ENCODE results near the gene AMD1.
"Not testable (repeated sequence)": the region's sequence is repeated elsewhere in the genome, so short reads cannot be mapped to it uniquely, and the experiment has no call there.

Gene AMD1

GRCh38 chr6:110873981-110874879 is at the start of gene AMD1:
TSS of gene AMD1 (plus strand) at chr6:110874785. CDS start at chr6:110875106, 321 bp downstream.
- in situ Hi-C loops (cut with HindIII; ENCODE audit: low sequenced_read_pairs): loop anchor here (10.0 kb wide), 1 partner anchor 59 kb away; the partner anchor contains the start of gene CDK19

GRCh38 chr6:110826236-110827129 is 48.1 kb upstream of the AMD1 start:
- in situ Hi-C loops (cut with HindIII; ENCODE audit: low sequenced_read_pairs): no loop called here

GRCh38 chr6:110828396-110828795 is 46.2 kb upstream of the AMD1 start:
- in situ Hi-C loops (cut with HindIII; ENCODE audit: low sequenced_read_pairs): no loop called here

GRCh38 chr6:110831405-110831804 is 43.2 kb upstream of the AMD1 start:
- in situ Hi-C loops (cut with HindIII; ENCODE audit: low sequenced_read_pairs): no loop called here

GRCh38 chr6:110833831-110834230 is 40.8 kb upstream of the AMD1 start:
- in situ Hi-C loops (cut with HindIII; ENCODE audit: low sequenced_read_pairs): no loop called here

- in situ Hi-C loops (cut with HindIII; ENCODE audit: low sequenced_read_pairs): not testable (repeated sequence)
Measured at GRCh38 chr6:110835751-110836150, 38.8 kb upstream of the AMD1 start.

- in situ Hi-C loops (cut with HindIII; ENCODE audit: low sequenced_read_pairs): no loop called here
Measured at GRCh38 chr6:110841266-110841665, 33.3 kb upstream of the AMD1 start.

GRCh38 chr6:110849781-110850180 is 24.8 kb upstream of the AMD1 start:
- in situ Hi-C loops (cut with HindIII; ENCODE audit: low sequenced_read_pairs): no loop called here

GRCh38 chr6:110852773-110853172 is 21.8 kb upstream of the AMD1 start:
- in situ Hi-C loops (cut with HindIII; ENCODE audit: low sequenced_read_pairs): no loop called here

GRCh38 chr6:110853754-110854477 is 20.7 kb upstream of the AMD1 start:
- in situ Hi-C loops (cut with HindIII; ENCODE audit: low sequenced_read_pairs): no loop called here

- in situ Hi-C loops (cut with HindIII; ENCODE audit: low sequenced_read_pairs): no loop called here
Measured at GRCh38 chr6:110856296-110856695, 18.3 kb upstream of the AMD1 start.

GRCh38 chr6:110858016-110858415 is 16.6 kb upstream of the AMD1 start:
- in situ Hi-C loops (cut with HindIII; ENCODE audit: low sequenced_read_pairs): no loop called here

- in situ Hi-C loops (cut with HindIII; ENCODE audit: low sequenced_read_pairs): no loop called here
Measured at GRCh38 chr6:110858562-110859214, 15.9 kb upstream of the AMD1 start.

GRCh38 chr6:110859335-110859792 is 15.2 kb upstream of the AMD1 start:
- in situ Hi-C loops (cut with HindIII; ENCODE audit: low sequenced_read_pairs): no loop called here

GRCh38 chr6:110864824-110865223 is 9.8 kb upstream of the AMD1 start:
- in situ Hi-C loops (cut with HindIII; ENCODE audit: low sequenced_read_pairs): loop anchor here (10.0 kb wide), 1 partner anchor 190 kb away; no protein-coding TSS in a partner anchor

- in situ Hi-C loops (cut with HindIII; ENCODE audit: low sequenced_read_pairs): loop anchor here (5.0 to 10.0 kb wide), 5 partner anchors 60 to 343 kb away; partner anchors contain the start of genes CDK19 and GTF3C6
Measured at GRCh38 chr6:110874880-110875547, 429 bp downstream of the AMD1 start.

- in situ Hi-C loops (cut with HindIII; ENCODE audit: low sequenced_read_pairs): loop anchor here (5.0 to 10.0 kb wide), 5 partner anchors 61 to 343 kb away; partner anchors contain the start of genes CDK19 and GTF3C6
Measured at GRCh38 chr6:110875548-110876169, 1.1 kb downstream of the AMD1 start.

- in situ Hi-C loops (cut with HindIII; ENCODE audit: low sequenced_read_pairs): loop anchor here (5.0 to 10.0 kb wide), 5 partner anchors 61 to 344 kb away; partner anchors contain the start of genes CDK19 and GTF3C6
Measured at GRCh38 chr6:110876170-110876773, 1.7 kb downstream of the AMD1 start.
